GM21381 (cell line): ENCODE data around the gene SAG.
A peak's percentile ranks its signal among the peaks of the same experiment; 100 is the strongest.
"Not testable (repeated sequence)": the region's sequence is repeated elsewhere in the genome, so short reads cannot be mapped to it uniquely, and the experiment has no call there.

Source experiments
- ATAC-seq: cut with Tn5 transposase; IDR thresholded peaks from one replicate; pipeline ENCODE4 v1.9.1; 2021; ENCODE audit warnings: mild to moderate bottlenecking, moderate library complexity; ENCODE audit not compliant: unreplicated experiment

The SAG gene

DNA sequence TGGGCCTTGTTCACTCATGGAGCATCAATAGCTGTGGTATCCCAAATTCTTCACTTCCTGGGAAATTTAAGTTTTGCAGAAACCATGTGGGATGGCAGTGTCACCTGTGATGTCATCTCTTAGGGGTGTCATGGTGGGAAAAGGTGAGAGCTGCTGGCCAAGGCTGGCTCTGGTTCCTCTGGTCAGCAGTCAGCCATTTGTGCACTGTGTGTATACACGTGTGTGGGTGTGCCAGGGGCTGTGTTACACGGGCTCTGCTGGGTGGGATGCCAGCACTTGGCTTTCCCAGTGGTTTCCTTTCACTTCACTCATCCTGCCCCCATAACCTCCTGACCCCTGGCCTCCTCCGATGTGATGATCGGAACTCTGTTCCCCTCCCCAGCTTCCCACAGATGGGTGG is 21.3 kb downstream of the SAG start:
- no peak for ATAC-seq

DNA sequence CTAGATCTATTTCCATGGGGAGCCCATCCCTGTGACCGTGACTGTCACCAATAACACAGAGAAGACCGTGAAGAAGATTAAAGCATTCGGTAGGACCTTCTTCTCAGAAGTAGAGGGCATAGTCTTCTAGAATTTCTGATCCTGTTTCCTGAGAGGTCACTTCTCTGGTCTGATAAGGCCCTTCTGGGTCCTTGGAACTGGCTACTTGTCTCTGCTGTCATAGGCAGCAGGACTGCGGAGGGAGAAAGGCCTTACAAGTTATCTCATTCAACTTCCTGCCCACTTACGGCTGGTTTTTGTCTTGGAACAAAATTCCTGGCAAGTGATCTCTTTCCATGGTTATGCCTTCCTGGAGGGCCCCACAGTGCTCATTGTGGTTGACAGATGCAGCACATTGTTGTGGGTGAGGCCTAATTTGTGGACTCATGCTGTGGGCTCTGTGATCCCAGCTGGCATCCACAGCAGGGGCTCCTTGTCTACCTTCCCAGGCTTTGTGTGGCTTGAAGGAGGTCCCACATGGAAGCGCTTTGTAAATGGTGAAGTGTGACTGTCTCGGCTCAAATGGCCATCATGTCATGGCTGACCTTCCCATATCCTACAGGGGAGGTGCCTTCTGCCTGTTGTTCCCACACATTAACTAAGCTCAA is 22.0 kb downstream of the SAG start:
- no peak for ATAC-seq

DNA sequence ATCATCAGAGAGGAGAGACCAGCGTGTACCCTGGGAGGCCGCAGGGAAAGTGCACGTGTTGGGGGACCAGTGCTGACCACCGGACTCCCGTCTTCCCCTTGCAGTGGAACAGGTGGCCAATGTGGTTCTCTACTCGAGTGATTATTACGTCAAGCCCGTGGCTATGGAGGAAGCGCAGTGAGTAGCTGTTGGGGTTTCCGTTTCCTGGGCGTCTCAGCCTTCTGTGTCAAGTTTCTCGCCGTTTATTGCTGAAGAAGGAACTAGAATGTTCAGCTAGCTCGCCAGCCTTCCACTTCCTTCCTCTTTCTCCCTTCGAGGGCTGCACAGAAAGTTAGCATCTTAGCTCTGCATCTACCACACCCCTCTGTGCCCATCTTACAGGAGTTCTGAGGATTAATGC is 23.9 kb downstream of the SAG start:
- ATAC-seq: peak; percentile 88

DNA sequence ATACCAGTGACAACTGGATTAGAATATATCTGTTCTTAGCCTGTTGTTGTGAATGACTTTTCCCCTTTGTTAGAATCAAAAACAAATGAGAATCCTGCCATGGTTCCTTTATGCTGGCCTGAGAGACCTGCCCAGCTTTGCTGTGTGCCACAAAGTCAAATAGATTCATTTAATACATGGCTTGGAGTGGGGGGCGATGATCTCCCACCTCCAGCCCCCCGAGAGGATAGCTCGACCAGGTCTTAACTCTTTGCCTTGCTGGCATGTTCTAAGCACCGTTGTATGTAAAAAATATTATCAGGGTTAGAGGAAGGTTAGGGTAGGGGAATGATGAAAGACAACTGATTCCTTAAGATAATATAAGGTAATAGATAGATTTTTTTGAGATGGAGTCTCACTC is 24.5 kb downstream of the SAG start:
- ATAC-seq: no peak

DNA sequence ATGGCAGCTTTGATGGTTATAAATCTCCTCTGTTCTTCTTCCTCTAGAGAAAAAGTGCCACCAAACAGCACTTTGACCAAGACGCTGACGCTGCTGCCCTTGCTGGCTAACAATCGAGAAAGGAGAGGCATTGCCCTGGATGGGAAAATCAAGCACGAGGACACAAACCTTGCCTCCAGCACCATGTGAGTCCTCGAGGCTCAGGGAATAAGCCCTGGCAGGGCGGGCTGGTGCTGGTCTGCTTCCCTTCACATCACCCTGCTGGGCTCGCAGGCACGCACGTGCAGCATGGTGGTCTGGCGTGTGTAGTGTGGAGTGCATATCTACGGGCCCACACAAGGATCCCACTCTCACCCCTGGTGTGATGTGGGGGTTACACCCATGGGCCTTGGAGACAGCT is 27.3 kb downstream of the SAG start:
- no peak for ATAC-seq

DNA sequence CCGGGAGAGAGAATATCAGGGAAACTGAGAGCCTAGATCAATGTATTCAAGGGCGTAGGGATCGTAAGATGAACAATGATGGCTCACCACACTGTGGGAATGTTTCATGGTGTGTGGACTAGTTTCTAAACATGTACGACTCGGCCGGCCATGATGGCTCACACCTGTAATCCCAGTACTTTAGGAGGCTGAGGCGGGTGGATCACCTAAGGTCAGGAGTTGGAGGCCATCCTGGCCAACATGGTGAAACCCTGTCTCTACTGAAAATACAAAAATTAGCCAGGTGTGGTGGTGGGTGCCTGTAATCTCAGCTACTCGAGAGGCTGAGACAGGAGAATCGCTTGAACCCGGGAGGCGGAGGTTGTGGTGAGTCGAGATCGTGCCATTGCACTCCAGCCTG is 28.5 kb downstream of the SAG start:
- ATAC-seq: not testable (repeated sequence)

DNA sequence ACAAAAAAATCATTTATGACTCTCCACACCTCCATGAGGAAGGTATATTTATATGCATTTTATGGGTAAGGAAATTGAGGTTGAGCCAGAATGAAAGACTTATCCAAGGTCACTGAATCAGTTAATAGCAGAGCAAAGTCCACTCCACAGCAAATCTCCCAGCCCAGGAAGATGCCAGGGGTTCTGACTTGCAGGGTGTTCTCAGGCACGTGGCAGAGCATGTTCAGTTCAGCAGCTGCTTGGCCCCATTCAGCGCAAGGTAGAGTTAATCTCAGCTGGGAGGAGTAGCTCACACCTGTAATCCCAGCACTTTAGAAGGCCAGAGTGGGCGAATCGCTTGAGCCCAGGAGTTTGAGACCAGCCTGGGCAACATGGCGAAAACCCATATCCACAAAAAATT is 28.9 kb downstream of the SAG start:
- ATAC-seq: no peak

DNA sequence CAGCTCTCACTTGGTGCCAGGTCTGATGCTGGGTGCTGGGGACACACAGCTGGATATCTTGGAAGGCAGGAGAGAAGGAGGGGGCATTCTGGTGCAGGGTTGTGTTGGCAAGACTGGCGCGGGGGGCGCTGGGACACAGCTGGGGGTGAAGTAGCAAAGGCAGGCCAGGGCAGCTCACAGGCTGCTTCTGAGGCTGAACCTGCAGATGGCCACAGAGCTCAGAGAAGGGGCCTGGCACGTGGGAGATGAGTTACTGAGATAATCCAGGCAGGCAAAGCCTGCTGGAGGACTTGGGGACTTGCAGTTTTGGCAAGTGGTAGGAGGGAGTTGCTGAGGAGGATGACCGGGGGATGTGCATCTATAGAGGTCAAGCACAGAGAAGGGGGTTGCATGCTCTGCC is 30.4 kb downstream of the SAG start:
- no peak for ATAC-seq

DNA sequence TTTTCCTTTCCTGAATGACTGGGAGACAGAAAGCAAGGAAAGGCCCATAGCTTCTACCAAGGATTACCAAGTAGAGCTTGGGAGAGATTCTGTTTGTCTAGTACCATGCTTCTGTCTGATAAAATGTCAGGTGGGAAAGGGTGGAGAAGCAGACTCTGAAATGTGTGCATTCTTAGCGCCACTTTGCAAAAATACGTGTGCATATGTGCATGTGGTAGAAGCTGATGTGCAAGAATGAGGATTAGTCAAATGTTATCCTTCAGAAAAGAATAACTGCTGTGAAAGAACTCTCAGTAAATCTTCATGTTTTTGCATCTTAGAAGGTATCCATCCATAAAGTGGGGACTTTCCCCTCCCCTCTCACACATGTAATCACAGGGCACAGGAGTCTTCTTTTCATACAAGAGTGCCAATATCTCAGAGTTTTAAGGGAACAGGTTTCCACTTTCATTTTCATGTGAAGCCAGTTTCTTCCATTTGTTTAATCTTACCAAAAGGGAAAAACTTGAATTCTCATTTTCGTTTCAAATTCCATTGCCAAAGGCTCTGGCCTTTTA is 31.3 kb downstream of the SAG start:
- ATAC-seq: no peak

DNA sequence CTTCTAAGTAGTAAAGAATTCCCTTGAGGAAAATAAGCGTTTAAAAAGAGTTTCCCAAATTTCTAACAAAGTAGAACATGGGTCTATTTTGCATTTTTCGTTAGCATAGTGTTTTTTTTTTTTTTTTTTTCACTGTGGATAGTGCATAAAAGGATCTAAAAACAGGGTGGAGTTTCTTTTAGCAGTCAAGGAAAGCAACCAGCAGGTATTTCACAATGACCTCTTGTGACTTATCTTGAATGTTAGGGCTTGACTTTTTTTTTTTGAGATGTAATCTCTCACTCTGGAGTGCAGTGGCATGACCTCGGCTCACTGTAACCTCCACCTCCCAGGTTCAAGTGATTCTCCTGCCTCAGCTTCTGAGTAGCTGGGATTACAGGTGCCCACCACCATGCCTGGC is 31.8 kb downstream of the SAG start:
- ATAC-seq: no peak

DNA sequence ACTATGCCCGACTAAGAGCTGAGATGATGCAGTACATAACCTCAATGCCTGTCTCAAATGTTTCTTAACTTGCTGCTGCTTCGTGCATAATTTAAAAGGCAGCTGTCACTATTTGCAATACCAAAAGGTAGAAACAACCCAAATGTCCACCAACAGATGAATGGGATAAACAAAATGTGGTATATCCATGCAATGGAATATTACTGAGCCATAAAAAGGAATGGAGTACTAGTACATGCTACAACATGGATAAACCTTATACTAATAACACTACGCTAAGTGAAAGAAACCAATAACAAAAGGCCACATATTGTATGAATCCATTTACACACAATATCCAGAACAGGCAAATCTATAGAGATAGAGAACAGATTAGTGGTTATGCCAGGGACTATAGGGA is 33.7 kb downstream of the SAG start:
- ATAC-seq: no peak

DNA sequence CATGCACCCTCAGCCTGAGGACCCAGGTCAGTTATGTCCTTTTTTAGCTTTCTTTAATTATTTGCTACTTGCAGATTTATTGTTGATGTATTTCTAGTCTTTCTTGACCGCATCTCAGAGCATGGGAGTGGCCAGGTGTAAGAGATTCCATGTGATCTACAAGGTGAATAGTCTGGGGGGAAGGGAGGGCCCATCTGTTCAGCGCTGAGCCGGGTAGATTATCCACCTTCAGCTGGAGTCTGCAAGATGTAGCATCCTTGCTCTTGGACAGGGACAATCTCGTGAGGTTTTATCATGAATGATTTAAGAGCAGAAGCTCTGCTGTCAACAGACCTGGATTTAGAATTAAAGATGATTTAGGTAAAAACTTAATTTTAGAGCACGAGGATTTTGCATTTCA is 34.7 kb downstream of the SAG start:
- ATAC-seq: no peak

DNA sequence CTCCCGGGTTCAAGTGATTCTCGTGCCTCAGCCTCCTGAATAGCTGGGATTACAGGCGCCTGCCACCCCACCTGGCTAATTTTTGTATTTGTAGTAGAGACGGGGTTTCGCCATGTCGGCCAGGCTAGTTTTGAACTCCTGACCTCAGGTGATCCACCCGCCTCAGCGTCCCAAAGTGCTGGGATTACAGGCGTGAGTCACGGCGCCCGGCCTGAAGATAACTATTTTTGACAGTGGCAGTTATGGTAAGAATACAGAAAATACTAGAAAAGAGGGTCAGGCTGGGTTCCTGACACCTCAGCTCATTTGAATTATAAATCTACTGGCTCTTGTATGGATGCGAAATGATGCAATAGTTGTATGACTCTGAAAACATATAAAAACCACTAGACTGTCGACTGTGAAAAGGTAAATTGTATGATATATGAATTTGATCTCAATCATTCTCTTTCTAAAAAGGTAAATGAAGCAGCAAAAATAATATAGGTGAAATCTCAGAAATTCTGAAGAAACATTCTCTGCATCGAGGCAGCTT is 35.6 kb downstream of the SAG start:
- ATAC-seq: no peak

DNA sequence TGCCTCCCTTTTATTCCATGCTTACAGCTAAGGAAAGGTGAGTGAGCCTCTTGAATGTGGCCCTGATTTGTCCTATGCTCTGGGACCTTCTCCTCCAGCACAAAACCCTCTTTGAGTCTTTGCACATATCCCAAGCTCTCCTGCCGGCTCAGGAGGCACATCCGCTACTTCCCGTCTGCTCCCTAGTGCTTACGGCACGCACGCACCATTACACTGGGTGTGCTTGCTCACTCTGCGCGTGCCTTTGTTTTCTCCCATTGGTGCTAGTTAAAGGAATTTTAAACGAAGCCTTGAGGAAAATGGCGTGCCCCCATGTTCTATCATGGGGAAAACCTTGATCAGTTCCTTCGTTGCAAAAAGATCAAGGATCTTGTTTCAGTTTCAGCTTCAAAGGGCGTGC is 38.8 kb downstream of the SAG start:
- no peak for ATAC-seq

DNA sequence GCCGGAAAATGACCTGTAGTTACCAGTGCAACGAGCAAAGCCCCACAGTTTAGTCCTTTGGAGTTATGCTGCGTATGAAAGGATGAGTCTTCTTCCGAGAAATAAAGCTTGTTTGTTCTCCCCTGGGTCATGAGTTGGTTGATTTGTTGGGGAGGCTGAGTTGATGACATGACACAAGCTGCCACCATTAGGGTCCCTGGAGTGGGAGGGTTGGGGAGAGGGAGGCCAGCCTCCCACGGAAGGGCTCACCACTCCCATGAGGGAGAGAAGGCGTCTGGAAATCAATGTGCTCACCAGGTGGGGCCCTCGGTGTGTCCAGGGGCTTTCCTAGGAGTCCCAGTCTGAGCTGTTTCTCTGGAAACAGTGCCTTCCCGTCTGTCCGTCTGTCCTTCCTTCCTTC is 39.3 kb downstream of the SAG start:
- ATAC-seq: no peak

DNA sequence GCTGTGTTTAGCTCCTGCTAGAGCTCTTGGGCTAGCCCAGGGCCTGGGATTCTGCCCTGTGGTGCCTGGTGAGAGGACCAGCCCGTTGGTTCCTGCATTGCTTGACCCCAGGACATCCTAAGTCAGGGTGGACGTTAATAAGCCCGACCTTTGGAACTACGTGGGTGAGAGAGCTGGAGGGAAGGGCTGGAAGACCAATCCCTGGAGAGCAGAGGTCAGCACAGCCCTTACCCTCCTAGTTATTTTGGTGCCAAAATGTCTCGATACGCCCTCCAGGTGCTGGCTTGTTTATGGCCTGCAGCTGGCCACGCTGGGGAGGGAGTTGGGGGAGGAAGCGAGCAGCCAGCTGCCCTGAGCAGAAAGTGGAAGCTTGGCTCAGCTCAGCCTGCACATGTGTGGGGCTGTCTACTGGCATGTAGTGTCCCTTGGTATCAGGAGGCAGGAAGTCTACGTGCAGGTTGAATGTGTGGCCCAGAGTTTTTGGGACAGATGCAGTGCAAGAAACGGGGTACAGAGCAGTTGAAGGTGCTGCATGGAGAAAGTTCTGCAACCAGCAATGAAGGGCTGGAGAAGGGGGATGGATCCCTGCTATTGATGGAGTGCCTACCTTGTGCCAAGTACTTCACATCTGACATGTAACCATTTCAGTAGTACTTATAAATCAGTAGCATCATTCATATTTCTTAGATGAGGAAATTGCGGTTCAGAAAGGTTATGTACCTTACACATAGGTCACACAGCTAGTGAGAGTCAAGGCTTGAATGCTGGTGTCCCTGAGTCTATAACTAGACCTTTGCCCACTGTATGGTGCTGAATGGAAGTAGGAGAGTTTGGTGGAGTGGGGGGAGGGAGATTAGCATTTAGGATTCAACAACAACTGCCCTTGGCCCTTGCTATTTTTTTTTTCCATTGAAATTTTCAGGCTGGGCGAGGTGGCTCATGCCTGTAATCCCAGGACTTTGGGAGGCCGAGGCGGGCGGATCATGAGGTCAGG is 41.7 kb downstream of the SAG start:
- ATAC-seq: no peak

DNA sequence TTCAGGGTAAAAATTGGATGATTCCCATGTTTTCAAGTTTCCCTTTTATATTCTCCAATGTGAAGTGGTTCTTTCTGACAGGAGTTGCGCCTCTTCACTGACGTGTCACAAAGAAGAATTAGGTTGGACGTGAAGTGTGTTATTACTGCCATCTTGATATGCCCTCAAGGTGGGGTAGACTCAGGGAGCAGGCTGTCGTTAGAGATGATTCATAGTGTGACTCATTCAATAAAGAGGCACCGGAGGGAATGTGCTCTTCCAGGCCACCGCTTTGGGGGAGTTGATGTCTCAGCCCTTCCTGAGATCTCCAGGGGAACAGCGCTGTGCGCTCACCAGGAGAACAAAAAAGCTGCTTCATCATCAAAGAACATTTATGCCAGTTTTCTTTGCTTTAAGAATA is 43.1 kb downstream of the SAG start:
- no peak for ATAC-seq

DNA sequence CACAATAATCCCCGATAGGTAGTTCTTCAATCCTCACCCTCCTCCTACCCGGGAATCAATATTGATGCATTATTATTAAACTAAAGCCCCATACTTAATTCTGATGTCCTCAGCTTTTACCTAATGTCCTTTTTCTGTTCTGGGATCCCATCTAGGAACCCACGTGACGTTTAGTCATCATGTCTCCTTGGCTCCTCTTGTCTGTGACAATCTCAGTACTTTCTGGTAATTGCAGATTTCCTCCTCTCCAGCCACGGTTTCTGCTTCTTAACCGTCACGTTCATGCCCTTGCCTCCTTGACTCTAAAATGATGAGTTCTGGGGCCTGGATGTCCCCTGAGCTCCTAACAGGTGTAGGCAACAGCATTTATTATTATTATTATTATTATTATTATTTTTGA is 43.8 kb downstream of the SAG start:
- no peak for ATAC-seq

DNA sequence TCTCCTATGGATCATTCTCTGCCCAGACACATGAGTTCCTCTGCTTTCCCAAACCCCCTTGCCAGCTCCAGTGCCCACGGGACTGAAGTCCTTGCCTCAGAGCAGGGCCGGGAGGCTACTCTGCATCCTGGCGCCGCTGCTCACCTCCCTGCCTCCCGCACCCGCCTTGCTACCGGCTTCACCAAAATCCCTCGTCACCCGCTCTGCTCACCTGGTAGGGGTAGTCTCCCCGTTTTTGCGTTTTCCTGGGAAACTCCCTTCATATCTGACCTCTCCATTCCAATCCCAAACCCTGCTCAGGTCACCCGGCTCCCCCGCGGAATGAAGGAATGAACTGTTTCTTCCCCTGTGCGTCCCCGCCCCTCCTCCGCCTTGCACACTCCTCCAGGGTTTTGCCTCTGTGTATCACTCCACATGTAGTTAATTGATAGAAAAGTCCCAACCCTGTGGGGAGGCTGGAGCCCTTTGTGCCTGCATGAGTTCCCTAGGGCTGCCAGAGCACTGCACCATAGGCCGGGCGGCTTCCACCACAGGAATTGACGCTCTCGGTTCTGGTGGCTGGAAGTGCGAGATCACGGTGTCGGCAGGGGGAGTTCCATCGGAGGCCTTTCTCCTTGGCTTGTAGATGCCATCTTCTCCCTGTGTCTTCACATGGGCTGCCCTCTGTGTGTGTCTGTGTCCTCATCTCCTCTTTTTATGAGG is 44.7 kb downstream of the SAG start:
- ATAC-seq: no peak

DNA sequence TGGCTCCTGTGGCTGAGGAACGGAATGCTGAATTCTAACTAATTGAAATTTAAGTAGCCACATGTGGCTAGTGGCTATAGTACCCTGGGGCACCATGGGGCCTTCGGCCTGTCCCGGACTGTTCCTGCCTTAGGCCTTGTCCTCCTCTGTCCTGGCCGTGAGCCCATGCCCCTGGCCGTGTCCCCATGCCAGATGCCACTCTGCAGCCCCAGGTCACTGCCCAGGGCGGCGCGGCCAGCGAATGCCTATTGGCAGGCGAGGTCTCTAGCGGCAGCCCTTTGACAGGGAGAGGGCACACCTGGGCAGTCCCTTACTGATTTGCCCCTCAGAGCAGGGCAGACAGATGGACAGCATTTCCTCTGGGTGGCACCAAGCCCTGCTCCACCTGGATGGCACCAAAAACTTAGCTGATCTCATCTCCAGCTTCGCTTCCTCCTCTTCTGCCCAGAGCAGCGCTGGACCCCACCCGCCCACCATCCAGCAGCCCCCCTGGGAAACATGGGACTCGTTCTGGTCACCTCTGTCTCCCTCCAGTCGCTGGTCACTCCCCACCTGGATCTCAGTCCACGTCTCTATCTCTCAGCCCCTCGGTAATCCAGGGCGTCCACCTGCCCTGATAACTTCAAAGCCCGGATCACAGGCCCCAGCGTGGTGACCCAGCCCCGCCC is 45.6 kb downstream of the SAG start:
- ATAC-seq: no peak
